ENCODE data around the gene UBE2F. TPM values are rescaled to one million over a fixed set of nuclear protein-coding genes. Genes with fewer than 3 reads are reported as not detected.
A peak's percentile ranks its signal among the peaks of the same experiment; 100 is the strongest.

UBE2F gene
- total RNA-seq, 1 experiment from 2014 or later: 44.9 TPM

DNA sequence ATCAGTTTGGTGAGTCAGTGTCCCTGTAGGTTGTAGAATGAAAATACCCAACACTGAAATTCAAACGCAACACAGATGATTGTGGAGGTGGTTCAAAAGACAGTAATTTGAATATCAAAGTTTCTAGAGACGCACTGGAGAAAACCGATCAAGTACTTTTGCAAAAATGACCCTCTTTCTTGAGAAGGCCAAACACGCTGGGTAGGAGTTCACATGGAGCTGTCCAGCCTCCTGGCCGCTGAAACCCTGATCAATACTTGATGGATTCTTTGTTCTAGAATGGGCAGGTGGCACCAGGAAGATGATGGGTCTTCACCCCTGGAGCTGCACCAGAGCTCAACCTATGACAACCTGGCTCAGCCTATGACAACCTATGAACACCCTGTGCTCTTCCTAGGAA lies 39.7 kb upstream of the UBE2F start:
- Histone ChIP-seq H3K36me3 (ENCODE audit: control insufficient read depth, insufficient read depth, low read length) (no peaks in the 10 kb centered on the region), H3K4me1 (ENCODE audit: control insufficient read depth, insufficient read depth, low read length) (0 out of 2 replicates have a peak, but pooled peaks cover 4% of the 10 kb centered on the region), H3K4me3 (ENCODE audit: low read depth in 2 of 2, low read length in 2 of 2) (no peak overlapping the region), H3K9me3 (ENCODE audit: control insufficient read depth, insufficient read depth, low read depth, low read length) (no peaks in the 10 kb centered on the region), H3K27ac (ENCODE audit: low read length) (no peak overlapping the region), H3K27me3 (ENCODE audit: control insufficient read depth, insufficient read depth, low read length) (no peaks in the 10 kb centered on the region)
- ChIA-PET CTCF (no interaction called here), POLR2A (interaction anchor here (0.7 kb wide), 1 partner anchor 1729 kb away, joined by 3 read pairs; no protein-coding TSS in a partner anchor)
- in situ Hi-C loops (cut with HindIII; ENCODE audit: low pct_unique_long_range_greater_than_20kb, low sequenced_read_pairs): no loop called here
- no TSS peak for BruUV-seq (replicated peaks)
- TF ChIP-seq SIN3A (IDR thresholded peaks at IDR 0.05; ENCODE audit: borderline replicate concordance, insufficient read depth, low read depth, low read length): no peak
- no peak for TF ChIP-seq CTCF (IDR thresholded peaks at IDR 0.05)
- TF ChIP-seq, protein P1, sequence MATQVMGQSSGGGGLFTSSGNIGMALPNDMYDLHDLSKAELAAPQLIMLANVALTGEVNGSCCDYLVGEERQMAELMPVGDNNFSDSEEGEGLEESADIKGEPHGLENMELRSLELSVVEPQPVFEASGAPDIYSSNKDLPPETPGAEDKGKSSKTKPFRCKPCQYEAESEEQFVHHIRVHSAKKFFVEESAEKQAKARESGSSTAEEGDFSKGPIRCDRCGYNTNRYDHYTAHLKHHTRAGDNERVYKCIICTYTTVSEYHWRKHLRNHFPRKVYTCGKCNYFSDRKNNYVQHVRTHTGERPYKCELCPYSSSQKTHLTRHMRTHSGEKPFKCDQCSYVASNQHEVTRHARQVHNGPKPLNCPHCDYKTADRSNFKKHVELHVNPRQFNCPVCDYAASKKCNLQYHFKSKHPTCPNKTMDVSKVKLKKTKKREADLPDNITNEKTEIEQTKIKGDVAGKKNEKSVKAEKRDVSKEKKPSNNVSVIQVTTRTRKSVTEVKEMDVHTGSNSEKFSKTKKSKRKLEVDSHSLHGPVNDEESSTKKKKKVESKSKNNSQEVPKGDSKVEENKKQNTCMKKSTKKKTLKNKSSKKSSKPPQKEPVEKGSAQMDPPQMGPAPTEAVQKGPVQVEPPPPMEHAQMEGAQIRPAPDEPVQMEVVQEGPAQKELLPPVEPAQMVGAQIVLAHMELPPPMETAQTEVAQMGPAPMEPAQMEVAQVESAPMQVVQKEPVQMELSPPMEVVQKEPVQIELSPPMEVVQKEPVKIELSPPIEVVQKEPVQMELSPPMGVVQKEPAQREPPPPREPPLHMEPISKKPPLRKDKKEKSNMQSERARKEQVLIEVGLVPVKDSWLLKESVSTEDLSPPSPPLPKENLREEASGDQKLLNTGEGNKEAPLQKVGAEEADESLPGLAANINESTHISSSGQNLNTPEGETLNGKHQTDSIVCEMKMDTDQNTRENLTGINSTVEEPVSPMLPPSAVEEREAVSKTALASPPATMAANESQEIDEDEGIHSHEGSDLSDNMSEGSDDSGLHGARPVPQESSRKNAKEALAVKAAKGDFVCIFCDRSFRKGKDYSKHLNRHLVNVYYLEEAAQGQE (IDR thresholded peaks at IDR 0.05; ENCODE audit: insufficient read depth in 1 of 2, low read depth in 2 of 2, low read length in 1 of 2): peak; percentile 76 to 79
- intact Hi-C loops (cut with micrococcal nuclease; ENCODE audit: unreplicated experiment): no loop called here
- no peak for DNase-seq (ENCODE audit: low read depth, low spot score)
- no peak for ATAC-seq

- H3K9me3 ChIP-seq (ENCODE audit: control insufficient read depth, insufficient read depth, low read depth, low read length): no peaks in the 10 kb centered on the region
- H3K4me1 ChIP-seq (ENCODE audit: control insufficient read depth, insufficient read depth, low read length): 0 out of 2 replicates have a peak, but pooled peaks cover 4% of the 10 kb centered on the region
- DNase-seq (ENCODE audit: low read depth, low spot score) (no peak), ATAC-seq (no peak)
- no peak overlapping the region for H3K4me3 ChIP-seq (ENCODE audit: low read depth in 2 of 2, low read length in 2 of 2)
- intact Hi-C loops (cut with micrococcal nuclease; ENCODE audit: unreplicated experiment): no loop called here
- no peaks in the 10 kb centered on the region for H3K27me3 ChIP-seq (ENCODE audit: control insufficient read depth, insufficient read depth, low read length)
- H3K36me3 ChIP-seq (ENCODE audit: control insufficient read depth, insufficient read depth, low read length): no peaks in the 10 kb centered on the region
- CTCF ChIA-PET: no interaction called here
- no TSS peak for BruUV-seq (replicated peaks)
- TF ChIP-seq SIN3A (IDR thresholded peaks at IDR 0.05; ENCODE audit: borderline replicate concordance, insufficient read depth, low read depth, low read length) (no peak), CTCF (IDR thresholded peaks at IDR 0.05) (no peak), TCF7L2 (IDR thresholded peaks at IDR 0.05; ENCODE audit: low read depth, low read length) (no peak), POLR2AphosphoS5 (IDR thresholded peaks at IDR 0.05; ENCODE audit: low read depth, low read length) (no peak)
- TF ChIP-seq, protein P1 (IDR thresholded peaks at IDR 0.05; ENCODE audit: insufficient read depth in 1 of 2, low read depth in 2 of 2, low read length in 1 of 2): no peak
- no peak overlapping the region for H3K27ac ChIP-seq (ENCODE audit: low read length)
- in situ Hi-C loops (cut with HindIII; ENCODE audit: low pct_unique_long_range_greater_than_20kb, low sequenced_read_pairs): no loop called here
- POLR2A ChIA-PET: no interaction called here
These were observed 38.8 kb upstream of the UBE2F start for GRCh38 chr2:237927986-237928385.
